HG03571 (cell line): ENCODE results near the gene GAS5.
"Not testable (repeated sequence)": the region's sequence is repeated elsewhere in the genome, so short reads cannot be mapped to it uniquely, and the experiment has no call there.

Experiments
- ATAC-seq: cut with Tn5 transposase; IDR thresholded peaks from one replicate; pipeline ENCODE4 v1.9.1; 2021; ENCODE audit not compliant: unreplicated experiment

The GAS5 gene

GRCh38 chr1:173870252-173871075 lies 2.7 kb upstream of the GAS5 start:
- ATAC-seq = peak; percentile 19

GRCh38 chr1:173869021-173869359 lies 1.2 kb upstream of the GAS5 start:
- no peak for ATAC-seq

GRCh38 chr1:173868266-173869020 lies 654 bp upstream of the GAS5 start, which contains the start of gene ZBTB37:
TSS of gene ZBTB37 (plus strand) at chr1:173868380. CDS start at chr1:173870226, 1,846 bp downstream.
- peak; percentile 59 for ATAC-seq

- no peak for ATAC-seq
These were observed 542 bp downstream of the GAS5 start for GRCh38 chr1:173867141-173867752.

- no peak for ATAC-seq
These were observed 1.2 kb downstream of the GAS5 start for GRCh38 chr1:173866413-173867115.

GRCh38 chr1:173865468-173866164 lies 2.2 kb downstream of the GAS5 start:
- ATAC-seq = no peak

- ATAC-seq = no peak
These were observed 3.5 kb downstream of the GAS5 start for GRCh38 chr1:173864179-173864867.

GRCh38 chr1:173863224-173864161 lies 4.3 kb downstream of the GAS5 start:
- ATAC-seq = no peak

GRCh38 chr1:173862769-173863223 lies 5.0 kb downstream of the GAS5 start:
- no peak for ATAC-seq

GRCh38 chr1:173862146-173862768 lies 5.5 kb downstream of the GAS5 start:
- not testable (repeated sequence) for ATAC-seq

- ATAC-seq = no peak
These were observed 6.1 kb downstream of the GAS5 start for GRCh38 chr1:173861731-173862145.

- no peak for ATAC-seq
These were observed 7.7 kb downstream of the GAS5 start for GRCh38 chr1:173860065-173860464.

GRCh38 chr1:173859547-173859946 lies 8.2 kb downstream of the GAS5 start:
- not testable (repeated sequence) for ATAC-seq

GRCh38 chr1:173857363-173857917 lies 10.3 kb downstream of the GAS5 start:
- no peak for ATAC-seq

- ATAC-seq = no peak
These were observed 10.9 kb downstream of the GAS5 start for GRCh38 chr1:173856903-173857302.

- ATAC-seq = no peak
These were observed 11.8 kb downstream of the GAS5 start for GRCh38 chr1:173856014-173856413.

- ATAC-seq = no peak
These were observed 14.7 kb downstream of the GAS5 start for GRCh38 chr1:173853074-173853473.

GRCh38 chr1:173852105-173852504 lies 15.7 kb downstream of the GAS5 start:
- ATAC-seq = no peak
